ENCODE measurements around the gene DAZAP1.

The DAZAP1 gene

DNA sequence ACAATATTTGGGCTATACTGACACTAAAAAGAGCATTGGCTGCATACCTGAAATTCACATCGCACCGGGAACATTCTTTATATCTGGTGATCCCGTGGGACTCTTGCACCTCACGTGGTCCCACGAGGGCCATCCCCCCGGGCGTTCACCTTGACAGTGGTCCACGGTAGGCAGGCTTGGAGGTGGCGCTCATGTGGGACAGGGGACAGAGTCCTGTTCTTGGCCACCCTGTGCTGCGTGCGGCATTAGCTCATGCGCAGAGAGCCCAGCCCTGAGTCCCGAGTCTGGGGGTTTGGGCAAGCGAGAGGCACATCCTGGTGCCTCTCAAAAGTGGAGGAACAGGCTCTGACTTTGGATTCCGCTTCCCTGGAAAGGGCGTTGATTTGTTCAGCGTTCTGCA, 13.5 kb upstream of the DAZAP1 start:
- DNase-seq (ENCODE audit: low read depth in 2 of 2) = no peak

DNA sequence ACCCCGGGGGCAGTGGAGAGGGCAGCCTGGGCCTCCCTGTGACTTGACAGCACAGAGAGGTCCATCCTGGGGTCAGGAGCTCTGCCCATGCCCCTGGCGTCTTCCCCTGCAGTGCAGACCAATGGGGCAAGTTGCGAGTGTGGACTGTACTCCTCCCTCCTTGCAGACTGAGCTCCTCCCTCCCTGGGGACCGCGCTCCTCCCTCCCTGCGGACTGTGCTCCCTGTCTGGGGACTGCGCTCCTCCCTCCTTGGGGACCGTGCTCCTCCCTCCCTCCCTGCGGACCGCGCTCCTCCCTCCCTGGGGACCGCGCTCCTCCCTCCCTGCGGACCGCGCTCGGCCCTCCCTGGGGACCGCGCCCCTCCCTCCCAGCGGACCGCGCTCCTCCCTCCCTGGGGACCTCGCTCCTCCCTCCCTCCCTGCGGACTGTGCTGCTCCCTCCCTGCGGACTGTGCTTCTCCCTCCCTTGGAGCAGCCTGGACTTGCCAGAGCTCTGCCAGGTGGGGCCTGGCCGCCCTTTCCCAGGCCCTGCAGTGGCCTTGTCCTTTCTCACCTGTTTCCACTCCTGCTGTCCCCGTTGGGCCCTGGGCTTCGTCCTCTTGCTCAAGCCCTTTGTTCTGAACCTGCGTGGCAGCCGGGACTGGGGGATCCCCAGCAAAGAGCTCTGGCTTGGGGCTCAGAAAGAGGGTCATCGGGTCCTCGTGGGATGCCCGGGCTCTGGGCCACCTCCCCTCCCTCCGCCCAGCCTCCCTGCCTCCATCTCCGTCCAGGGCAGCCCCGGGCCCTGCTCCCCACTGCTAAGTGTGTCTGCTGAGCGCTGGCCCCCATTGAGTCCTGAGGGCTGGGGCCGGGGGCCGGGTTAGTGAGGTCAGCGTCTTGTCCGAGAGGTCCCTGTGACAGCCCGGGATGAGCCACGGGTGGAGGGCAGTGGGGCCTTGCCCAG, 12.9 kb upstream of the DAZAP1 start:
- no peak for DNase-seq (ENCODE audit: low read depth in 2 of 2)

DNA sequence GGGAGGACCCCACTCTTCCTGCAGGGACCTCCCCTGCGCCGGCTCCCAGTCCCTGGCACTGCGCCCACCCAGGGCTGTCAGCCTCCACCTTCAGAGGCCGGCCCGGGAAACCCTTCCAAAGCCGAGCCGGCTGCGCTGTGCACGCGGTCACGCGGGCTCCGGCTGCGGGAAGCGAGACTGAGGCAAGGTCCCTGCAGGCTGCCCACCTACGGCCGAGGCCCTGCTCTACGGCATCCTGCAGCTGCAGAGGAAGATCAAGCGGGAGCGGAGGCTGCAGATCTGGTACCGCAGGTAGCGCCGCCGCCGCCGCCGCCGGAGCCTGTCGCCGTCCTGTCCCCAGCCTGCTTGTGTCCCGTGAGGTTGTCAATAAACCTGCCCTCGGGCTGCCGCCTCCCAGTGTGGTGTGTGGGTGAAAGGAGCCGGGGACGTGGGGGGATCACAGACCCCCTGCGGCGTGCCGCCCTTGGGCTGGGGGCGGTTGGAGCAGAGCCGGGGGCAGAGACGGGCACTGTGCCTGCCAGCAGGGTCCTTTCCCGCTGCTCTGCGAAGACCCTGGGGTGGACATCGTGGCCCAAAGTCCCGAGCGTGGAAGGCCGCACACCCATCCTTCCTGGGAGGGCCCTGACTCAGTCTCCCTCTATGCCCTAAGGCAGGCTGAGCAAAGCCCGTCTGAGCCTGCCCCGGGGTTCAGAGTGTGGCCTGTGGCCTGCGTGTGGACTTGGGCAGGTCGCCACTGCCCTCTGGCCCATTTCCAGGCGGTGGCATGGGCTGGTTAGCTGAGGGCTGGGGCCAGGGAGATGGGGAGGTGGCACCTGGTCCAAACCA, 12.0 kb upstream of the DAZAP1 start:
- DNase-seq (ENCODE audit: low read depth in 2 of 2) = no peak

DNA sequence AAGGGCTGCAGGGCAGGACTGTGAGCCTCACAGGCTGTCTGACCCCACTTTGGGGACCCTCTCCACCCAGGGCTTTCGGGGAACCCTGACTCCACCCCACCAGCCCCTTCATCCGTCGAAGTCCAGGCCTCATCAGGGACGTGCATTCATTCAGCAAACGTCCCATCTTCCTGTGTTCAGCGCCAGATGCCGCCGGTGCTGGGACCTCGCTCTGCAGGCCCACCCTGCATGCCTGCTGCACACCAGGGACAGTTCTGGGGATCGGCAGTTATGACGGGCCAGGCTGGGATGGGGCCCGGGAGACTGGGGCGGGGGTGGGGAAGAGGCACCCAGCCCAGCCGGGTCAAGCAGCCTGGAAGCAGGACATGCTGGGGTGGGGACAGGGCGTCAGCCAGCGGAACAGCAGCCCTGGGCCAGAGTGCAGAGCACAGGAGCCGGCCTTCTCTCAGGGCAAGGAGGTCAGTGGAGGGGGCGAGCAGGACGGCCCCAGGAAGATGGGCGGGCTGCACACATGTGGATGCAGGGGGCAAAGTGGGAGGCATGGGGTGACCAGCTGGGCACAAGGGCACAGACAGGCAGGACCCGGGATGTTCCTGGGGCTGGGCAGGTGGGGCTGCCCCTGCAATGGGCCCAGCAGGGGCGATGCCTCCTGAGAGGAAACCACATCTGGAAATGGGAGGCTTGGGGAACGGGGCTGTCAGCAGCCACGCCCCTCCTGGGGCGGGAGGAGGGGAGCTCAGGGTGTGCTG, 11.2 kb upstream of the DAZAP1 start:
- DNase-seq (ENCODE audit: low read depth in 2 of 2) = no peak

DNA sequence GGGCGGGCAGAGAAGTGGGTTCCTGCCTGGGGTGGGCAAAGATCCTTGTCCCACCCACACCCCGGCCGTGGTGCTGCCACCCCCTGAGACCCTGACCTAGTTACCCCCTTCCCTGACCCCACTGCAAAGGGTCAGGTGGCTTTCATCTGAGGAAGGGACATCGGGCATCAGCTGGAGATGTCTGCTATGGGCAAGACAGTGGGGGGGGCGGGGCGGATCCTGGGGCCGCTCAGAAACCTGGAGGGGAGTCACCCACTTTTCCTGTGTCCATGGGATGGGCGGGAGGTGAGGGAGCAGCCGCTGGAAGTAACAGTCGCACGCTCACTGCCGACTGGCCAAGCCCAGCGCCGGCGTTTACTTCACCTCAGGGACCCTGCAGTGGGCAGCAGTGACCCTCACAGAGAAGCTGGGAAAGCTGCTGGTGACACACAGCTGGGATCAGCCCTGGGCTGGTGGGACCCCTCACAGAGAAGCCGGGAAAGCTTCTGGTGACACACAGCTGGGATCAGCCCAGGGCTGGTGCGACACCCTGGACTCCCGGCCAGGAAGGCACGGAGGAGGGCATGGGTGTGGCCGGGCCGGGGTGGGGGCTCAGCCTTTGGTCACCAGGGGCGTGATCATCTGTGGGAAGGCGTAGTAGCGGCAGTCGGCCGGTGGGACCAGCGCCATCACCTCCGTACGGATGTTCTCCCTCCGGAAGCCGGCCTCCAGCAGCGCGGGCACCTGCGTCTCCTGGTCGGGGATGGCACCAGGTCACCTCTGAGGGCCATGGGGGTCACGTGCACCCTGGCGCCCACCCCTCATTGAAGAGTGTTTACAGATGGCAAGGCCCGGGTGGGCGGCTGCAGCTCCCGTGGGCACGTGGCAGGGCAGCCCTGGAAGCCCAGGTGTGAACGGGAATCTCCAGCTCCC, 10.4 kb upstream of the DAZAP1 start:
- DNase-seq (ENCODE audit: low read depth in 2 of 2) = no peak

DNA sequence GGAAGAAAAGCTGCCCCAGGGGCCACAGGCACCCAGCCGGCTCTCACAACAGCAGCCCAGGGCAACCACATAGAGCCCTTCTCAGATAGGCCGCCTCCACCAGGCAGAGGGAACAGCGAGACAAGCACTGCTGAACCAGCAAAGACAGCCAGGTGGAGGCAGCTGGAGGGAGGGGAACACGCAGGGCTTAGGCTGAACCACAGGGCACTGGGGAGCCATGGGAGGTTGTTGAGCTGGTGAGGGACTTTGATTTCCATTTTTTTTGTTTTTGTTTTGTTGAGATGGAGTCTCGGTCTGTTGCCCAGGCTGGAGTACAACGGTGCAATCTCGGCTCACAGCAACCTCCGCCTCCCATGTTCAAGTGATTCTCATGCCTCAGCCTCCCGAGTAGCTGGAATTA, 9.5 kb upstream of the DAZAP1 start:
- DNase-seq (ENCODE audit: low read depth in 2 of 2) = no peak

DNA sequence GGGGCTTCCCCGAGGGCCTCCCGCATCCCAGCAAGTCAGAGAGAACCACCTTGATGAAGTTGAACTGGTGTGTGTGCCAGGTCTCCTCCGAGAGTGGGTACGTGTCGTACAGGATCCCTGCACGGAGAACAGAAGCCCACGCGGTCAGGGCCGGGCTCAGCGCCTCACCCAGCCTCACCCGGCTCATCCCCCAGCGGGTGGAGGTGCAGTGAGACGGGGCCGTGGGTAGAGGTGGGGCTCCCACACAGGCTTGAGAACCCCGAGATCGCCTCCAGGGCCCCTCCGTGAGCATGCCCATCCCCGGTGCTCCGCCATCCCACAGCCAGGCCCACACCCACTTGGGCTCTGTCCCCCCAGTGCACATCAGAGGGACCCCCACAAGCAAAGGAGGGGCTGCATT, 8.3 kb upstream of the DAZAP1 start:
- no peak for DNase-seq (ENCODE audit: low read depth in 2 of 2)

DNA sequence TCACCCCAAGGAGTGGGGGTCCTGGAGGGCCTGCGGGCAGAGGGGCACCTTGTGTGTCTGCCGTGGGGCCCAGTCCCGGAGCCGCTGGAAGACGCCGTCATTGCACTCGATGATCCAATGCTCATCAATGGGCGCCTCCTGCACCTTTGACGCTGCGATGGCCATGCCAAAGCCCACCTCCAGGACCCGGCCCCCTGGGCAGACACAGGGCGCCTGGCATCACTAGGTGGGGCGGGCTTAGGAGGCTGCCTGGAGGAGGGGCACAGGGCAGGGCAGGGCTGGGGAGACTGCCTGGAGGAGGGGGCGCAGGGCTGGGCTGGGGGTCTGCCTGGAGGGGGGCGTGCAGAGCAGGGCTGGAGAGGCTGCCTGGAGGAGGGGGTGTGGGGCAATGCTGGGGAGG, 7.6 kb upstream of the DAZAP1 start:
- DNase-seq (ENCODE audit: low read depth in 2 of 2) = no peak

DNA sequence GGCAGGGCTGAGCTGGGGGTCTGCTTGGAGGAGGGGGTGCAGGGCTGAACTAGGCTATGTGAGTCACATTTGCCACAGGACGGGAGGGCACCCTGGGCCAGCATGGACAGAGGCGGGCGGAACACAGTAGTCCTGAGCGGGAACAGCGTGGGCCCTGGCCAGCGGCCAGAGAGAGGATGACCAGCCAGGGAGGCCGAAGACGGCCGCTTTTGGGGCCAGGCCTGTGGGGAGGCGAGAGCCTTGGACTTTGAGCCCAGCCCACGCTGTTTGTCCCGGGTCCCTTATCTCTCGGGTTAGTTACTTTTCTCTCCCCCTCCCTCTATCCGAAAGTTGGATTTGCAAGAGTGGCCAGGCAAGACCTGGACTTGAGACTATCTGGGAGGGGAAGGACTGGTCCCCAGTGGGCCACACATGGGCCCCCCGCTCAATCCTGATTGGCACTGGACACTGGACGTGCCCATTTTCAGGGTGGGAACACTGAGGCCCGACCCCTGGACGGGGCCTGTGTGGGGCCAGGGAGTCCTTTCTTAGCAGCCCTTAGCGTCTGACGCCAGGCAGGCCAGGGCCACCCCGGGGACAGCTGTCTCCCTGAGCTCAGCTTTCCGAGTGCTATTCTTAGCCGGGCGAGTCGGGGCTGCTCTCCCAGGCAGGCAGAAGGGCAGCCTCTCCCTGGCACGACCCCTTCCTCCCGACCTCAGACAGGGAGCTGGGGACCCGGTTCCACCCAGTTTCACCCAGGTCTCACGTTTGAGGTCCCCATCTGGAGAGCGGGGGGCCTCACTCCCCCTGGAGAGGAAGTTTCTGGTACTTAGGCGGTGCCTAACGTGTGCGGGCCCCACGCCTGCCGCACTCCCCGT, 6.9 kb upstream of the DAZAP1 start:
- no peak for DNase-seq (ENCODE audit: low read depth in 2 of 2)

DNA sequence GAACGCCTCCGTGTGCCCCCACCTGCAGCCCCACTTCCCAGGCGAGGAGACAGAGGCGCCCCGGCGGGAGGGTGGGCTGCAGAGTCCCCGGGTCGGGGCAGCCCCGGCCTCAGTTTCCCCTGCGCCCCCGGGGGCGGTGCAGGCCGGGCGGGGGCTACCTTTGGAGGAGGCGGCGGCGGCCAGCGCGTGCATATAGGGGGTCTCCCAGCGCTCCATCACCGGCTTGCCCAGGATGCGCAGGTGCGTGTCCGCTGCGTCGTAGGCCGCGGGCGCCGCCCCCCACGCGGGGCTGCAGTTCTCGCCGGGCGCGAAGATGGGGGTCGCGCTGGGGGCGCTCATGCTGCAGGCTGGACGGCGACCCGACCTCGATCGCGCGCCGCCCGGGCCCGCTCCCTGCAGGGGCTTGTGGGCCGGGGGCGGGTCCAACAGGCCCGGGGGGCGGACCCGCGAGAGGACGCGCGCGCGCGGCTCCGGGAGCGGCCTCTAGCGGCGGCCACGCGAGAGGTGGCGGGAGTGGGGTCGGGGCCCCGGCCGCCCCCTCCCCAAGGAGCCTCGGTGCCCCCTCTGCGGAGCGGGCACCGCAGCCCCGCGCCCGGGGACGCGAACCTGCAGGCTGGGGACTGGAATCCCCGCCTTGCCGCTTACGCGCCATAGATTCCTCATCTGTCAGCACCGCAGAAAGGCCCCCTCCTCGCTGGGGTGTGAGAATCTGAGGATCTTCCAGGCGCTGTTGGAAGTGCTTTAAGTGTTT, 6.1 kb upstream of the DAZAP1 start, which contains the start of gene GAMT:
Gene GAMT (minus strand): TSS at position 405 of the 751 bp plus-strand sequence. CDS start 66 bp downstream, at position 339.
- DNase-seq (ENCODE audit: low read depth in 2 of 2) = peak in 1 of 2 donors; percentile 57

DNA sequence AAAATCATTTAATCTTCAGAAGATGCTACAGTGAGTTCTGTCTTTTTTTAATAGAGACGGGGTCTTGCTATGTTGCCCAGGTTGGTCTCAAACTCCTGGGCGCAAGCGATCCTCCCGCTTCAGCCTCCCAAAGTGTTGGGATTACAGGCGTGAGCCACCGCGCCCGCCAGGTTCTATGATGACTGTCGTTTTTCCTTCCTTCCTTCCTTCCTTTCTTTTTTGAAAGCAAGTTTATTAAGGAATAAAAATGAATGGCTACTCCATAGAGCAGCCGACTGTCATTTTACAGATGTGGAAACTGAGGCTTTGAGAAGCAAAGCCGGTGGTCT, 5.5 kb upstream of the DAZAP1 start:
- no peak for DNase-seq (ENCODE audit: low read depth in 2 of 2)

DNA sequence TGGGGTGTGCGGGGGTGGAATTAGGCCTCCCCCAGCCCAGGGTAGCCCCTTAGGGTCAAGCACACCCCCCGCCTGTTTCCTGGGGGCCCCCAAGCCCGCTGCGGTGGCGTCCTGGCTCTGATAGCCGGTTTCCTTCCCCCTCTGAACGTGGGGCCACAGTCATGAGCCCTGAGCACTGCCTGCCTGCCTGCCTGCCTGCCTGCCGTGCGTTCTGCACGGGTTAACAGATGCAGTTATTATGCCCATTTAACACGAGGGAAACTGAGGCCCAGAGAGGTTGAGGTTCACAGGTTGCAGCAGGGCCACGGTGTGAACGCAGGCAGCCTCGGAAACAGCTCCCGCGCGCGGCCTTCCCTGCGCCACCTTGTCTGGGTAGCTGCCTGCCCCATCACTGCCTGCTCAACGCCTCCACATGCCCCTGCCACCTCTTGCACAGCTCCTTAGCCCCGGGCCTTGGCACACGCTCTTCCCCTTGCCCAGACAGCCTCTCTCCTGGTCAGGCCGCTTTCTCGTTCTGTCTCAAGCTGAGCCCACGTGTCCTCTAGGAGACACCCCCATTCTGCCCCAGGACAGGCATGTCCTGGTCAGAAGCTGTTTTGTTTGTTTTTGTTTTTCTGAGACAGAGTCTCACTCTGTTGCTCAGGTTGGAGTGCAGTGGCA, 4.8 kb upstream of the DAZAP1 start:
- DNase-seq (ENCODE audit: low read depth in 2 of 2) = no peak

DNA sequence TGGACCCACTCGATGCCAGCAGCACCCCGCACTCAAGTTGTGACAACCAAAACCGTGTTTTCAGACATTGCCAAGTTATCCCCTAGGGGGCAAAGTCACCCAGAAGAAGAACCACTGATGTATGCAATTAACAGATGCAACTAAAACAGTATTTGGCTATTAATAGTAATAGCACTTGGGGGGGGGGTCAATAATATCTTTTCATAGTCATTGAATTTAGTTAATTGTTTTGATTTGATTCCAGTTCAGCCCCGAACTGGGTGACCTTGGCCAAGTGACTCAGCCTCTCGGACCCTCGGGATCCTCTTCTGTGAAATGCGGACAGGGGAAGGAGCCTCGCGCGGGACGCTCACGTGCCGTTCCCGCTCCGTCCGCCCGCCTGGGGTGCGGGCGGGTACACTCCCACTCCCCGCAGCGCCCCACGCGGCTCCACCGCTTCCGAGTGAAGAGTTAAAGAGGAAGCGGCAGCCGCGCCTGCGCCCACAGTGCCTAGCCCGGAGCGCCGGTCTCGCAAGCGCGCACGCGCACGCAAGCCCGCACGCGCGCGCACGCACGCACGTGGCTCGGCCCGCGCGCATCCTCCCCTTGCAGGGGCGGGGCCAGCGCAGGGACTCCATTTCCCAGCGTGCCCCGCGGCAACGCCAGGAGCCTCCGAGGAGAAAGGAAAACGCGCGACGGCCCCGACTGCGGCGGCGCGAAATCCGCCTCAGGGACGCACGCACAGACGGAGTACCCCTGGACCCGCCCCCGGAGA, 435 bp upstream of the DAZAP1 start:
- DNase-seq (ENCODE audit: low read depth in 2 of 2) = peak; percentile 96 to 100

DNA sequence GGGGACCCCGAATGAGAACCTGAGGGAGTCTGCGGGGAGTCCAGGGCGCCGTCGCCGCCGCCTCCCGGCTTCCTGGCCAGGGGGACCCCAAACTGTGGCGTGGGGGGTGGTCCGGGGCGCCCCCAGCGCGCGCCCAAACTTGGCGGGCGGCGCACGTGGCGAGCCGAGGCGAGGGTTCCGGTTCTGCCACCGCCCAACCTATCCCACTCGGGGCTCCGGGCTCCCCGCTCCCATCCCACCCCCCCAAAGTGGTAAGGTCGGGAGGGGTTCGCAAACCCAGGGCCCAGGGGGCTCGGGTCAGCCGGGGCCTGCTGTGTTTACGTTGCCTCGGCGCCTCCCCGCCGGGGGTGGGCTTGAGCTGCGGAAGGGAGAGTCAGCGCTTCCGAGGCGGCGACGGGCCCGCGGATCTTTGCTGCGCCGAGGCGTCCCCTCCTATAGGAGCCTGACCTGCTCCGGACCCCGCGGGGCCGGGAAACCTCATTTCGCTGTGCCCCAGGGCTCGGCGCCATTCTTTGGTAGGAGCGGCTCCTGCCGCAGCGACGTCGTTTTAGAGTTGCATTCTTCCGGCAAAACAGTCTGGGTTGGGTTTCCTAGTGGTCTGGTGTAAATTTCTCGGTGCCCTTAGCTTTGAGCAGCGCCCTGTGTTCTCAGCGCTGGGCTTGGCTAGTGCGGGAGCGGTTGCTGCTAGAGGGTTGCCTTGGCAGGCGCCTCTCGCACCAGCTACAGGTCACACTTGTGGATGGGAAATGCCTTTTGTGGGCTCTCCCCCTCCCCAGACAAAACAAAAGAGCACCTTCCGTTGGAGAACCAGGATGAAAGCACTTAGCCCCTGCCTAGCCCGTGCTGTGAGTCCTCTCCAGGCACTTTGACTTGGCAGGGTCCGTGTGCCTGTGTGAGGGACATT, 1.2 kb downstream of the DAZAP1 start:
- peak in 1 of 2 donors; percentile 57 for DNase-seq (ENCODE audit: low read depth in 2 of 2)

DNA sequence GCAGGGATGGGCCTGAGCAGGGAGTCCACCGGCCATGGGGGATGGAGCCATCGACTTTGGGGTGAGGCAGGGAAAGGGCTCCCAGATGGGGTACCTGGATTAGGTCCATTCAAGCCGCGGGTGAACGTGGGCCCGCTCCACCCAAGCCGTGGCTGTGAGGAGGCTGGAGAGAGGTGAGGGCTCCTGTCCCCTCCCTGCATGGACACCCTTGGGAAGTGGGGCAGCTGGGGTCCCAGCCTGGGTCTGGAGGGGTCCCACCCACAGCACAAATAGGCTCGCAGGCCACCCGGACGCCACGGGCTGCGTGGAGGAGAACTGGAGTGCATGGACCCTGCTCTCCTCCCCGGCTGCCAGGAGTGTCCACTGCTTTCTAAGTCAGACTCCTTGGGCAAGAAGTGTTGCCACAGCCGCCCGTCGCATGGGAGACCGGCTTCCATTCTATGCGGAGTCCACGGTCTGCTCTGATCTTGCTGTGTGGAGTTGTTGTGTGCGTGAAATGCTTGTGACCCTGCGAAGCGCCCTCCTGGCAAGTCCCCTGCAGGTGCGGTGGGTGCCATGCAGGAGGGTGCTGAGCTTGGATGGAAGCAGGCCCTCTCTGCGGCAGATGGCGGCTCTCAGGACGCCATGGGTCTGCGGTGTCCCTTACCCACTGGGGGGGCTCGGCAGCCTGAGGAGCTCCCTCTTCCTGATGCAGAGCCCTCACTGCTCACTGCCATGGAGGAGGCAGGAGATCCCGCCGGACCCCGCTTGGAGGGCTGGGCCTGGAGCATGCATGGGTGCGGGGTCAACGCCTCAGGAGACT, 2.0 kb downstream of the DAZAP1 start:
- no peak for DNase-seq (ENCODE audit: low read depth in 2 of 2)

DNA sequence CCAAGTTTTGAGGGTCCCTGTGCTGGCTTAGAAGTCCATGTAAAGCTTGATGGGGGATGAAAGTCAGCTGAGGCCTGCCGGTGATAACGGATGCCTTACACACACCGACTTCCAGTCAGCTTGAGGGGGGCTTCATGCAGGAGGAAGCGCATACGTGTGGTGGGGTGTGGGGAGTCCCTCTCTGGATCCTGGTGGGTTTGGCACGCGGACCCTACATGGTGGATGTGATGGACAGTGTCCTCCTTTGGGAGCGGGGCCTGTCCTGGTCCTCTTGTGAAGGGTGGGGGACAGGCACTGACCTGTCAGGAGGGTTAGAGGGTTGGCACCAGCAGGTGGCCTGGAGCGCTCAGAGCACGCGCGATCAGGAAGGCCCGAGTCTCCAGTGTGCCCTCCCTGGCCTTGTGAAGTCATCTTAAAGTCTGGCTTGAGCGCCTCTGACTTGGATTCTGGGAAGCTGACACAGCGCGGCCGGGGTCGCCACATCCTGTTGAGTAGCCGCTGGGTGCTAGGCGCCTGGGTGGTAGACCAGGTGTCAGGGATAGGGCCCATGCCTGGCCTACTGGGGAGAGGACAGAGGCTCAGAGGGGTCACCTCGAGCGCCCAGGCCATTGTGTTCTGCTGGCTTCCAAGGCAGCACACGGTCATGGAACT, 2.9 kb downstream of the DAZAP1 start:
- no peak for DNase-seq (ENCODE audit: low read depth in 2 of 2)
